Suppressor macrophage treated with lipopolysaccharide for 1 hour (primary cell): ENCODE measurements around the gene CPN2.

Source experiments
- DNase-seq, 3 donors: peaks; one replicate each; pipeline ENCODE4 v3.0.0-alpha.2; 2020 to 2022

Gene CPN2

DNA sequence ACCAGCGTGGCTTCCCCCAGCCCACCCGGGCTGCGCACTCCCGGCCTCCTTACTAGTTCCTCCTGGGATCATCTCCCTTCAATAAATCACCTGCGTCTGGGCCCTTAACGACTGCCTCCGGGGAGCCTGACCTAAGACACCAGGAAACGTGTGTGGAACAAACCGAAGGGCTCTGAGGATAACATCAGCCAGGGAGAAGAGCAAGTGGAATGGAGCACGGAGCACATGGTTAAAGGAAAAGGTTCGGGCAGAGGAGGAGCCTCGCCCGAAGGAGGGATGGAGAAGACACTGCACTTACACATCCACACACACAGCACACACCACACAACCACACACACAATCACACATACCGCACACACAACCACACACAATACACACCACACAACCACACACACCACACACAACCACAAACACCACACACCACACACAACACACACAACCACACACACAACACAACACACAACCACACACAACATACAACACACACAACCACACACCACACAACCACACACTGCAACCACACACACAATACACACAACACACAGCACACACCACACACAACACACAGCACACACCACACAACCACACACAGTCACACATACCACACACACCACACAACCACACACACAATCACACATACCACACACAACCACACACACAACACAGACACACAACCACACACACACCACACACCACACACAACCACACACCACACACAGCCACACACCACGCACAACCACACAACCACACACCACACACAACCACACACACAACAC, 24.7 kb downstream of the CPN2 start:
- no peak for DNase-seq

DNA sequence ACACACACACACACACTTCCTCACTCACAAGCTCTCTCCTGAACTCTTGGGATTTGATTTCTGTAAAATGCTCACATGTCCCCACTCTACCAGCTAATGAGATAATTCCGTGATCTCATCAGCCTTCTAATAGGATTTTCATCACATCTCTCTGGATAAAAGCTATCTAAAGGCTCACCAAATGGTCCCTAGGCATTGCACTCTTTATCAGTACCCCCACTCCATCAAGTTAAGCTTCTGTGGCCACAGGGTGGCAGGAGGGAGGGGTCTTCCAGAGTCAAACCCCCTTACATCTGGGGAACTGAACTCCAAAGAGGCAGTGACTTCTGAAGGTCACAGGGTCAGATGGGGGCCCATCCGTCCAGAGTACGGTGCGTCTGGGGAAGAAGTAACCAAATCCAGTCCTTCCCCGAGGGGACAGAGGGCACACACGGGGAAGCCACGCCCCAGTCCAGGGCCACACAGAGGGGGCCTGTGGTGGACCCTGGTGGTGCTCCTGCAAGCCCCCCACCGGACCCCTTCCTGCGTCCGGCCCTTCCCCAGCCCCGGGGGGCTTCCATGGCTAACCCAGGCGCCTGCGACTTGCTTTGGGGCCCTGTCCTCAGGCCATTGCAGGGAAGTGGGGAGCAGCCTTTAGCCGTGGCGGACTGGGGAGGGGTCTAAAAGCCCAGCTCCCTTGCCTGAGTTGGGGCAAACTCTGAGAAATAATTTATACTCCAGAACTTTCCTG, 25.5 kb downstream of the CPN2 start:
- no peak for DNase-seq

DNA sequence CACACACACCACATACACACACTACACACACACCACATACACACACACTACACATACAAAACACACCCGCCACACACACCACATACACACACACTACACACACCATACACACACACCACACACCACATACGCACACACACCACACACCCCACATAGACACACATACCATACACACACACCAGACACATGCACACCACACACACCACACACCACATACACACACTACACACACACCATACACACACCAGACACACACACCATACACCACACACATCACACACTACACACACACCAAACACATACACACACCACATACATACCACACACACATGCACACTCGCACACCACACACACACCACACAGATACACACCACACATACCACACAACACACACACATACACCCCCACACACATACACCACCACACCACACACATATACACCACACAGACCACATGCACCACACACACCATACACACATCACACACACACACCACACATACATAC, 26.3 kb downstream of the CPN2 start:
- no peak for DNase-seq

DNA sequence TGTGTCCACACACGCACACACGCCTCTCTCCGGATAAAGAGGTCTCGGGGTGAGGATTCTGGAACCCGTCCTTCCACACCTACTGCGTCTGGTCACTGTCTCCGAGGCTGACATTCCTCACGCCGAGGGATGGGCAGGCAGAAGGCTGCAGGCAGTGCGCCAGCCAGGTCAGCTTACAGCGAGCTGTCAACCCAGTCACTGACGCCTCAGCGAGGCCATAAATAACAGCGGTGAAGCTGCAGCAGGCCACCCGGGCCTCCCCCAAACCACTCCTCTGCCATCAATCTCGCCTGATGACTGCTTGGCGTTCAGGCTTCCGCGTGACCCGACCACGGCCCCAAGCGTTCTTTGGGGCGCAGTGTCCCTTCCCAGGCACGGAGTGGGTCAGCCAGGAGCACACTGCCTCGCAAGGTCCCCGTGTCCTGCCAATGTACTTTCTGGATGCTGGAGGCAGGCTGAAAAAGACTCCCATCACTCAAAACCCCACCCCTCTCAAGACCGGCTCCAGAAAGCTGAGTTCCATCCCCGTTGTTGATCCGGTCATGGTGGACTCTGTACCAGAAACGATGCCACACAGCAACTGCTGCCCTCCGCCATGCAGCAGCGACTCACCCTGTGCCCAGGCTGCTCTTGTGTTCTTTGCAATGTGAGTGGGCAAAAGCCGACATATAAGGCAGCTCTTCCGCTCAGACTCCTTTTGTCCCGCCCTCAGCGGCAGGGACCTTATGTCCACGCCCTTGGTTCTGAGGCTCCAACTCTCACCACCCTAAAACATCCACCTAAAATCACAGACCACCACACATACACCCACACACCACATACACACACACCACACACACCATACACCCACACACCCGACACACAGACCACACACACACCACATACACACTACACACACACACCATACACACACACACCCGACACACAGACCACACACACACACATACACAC, 27.1 kb downstream of the CPN2 start:
- peak; percentile 61 to 73 (median 64) for DNase-seq

DNA sequence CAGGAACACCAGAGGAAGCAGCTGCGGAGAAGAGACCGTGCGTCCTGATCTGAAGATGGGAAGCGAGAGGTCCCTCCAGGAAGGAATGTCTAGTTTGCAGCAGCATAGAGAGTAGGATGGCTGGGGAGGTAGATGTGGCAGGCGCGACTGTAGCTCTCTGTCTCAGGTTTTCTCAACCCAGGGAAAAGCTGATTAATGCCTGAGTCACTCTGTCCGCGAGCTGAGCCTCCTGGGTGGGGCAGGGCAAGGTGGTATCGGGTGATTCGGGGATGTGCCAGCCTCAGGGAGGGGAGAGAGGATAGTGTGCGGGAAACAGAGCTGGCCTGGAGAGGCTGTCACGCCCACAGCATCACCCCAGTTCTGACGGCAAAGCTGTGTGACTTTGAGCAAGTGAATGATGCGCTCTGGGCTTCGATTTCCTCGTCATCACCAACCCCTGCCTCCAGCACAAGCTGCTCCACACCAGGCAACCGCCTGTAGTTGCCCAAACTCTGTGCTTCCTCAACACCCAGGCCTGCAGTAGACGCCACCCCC, 28.4 kb downstream of the CPN2 start:
- peak in 2 of 3 donors; percentile 33 to 45 for DNase-seq

DNA sequence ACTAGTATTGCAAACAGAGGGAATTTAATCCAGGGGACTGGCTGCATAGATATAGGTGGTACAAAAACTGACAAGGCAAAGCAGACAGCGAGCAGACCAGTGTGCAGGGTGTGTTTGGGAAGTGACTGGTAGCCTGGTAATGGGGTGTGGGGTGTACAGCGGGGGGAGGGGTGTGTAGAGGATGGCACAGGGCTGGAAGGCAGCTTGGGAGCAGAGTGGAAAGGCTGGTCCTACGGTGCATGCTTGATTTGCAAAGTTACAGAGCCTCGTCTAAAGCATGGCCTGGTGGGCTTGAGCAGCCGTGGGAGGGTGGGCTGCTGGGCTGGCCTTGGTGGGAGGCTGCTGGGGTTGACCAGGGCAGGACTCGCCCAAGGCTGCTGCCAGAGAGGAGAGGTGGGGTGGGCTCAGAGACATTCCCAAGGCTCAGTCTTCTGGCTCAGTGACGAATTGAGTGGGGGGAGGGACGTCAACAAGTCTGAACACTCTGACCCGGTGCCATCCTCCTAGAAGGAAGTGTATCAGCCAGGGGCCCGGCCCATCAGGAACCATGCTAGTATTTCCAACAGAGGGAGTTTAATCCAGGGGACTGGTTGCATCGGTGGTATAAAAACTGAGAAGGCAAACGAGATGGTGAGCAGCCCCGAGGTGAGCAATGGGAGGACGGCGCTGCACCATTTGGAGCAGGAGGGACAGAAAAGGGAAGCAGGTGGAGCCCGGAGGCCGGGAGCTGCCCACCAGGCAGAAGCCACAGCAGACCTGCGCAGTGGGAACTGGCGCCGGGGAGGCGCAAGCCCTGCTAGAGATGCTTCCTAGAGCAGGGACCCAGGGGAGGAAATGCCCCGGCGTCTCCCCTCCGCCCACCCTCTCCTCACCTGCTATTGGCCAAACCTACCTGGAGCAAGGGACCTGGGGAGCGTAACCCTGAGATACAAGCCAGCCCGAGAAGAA, 29.2 kb downstream of the CPN2 start:
- DNase-seq: no peak

DNA sequence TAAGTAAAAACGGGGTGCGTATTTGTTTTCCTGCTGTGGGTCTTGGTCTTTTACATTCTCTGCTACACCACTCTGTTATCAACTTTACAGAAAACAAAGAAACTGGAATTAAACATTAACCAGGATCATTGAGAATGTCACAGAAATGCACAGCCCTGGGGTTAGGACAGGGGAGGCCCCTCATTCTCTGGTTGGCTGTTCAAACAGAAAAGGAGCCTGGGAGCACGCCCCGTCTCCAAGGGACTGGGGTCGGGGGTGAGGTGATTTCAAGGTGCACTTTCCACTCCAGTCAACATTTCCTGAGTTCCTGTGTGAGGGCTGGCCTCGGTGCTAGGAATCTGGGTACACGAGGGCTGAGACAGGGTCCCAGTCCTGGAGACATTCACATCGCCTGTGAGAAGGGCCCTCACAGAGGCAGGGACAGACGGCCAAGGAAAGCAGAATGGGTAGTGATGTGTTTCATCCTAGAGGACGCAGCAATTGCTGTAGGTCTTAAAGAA, 30.3 kb downstream of the CPN2 start:
- DNase-seq: no peak

DNA sequence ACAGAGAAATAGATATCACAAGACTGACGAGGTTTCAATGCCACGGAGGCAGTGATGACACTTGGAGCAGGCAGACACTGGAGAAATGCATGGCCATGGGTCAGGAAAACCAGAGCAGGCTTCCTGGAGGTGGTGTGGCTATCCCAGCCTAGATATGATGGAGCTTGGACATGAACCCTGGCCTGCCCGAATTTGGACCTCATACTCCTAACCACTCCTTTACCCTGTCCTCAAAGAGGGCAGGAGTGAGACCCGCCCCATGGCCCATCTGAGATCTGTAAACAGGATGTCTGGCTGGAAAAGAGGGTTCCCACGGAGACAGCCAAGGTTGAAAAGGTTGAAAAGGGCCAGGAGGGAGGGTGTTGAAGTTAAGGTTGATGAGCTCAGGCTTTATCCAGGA, 31.0 kb downstream of the CPN2 start:
- DNase-seq: no peak

DNA sequence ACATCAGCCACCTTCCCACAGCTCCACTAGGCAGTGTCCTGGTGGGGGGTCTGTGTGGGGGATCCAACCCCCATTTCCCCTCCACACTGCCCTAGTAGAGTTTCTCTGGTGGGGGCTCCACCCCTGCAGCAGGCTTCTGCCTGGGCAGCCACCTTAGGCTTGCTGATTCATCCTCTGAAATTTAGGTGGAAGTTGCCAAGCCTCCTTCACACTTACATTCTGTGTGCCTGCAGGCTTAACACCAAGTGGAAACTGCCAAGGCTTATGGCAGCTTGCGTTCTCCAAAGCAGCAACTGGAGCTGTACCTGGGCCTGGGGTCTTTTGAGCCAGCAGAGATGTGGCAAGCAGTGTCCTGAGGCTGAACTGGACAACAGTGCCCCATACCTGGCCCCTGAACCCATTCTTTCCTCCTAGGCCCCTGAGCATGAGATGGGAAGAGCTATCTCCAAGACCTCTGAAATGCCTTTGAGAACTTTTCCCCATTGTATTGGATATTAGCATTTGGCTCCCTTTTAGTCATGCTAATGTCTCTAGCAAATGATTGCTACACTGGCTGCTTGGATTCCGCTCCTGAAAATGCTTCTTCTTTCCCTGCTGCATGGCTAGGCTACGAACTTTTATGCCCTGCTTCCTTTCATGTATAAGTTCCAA, 32.5 kb downstream of the CPN2 start:
- no peak for DNase-seq

DNA sequence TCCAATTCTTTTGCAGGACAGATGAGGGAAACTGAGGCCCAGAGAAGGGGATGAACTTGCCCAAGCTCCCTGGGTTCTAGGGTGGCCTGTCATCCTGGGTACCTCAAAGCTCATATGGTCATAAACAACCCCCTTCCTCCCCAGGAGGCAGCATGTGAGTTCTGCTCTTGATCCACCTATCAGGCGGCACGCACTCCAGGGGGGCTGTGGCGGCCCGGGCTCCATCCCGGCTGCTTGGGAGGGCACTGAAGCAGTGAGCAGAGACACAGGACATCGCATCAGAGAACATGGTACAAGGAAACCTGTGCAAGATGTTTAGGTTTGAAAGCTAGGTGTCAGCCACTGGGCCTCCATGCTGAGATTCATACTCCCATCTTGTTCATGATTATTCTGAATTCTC, 34.2 kb downstream of the CPN2 start:
- no peak for DNase-seq

DNA sequence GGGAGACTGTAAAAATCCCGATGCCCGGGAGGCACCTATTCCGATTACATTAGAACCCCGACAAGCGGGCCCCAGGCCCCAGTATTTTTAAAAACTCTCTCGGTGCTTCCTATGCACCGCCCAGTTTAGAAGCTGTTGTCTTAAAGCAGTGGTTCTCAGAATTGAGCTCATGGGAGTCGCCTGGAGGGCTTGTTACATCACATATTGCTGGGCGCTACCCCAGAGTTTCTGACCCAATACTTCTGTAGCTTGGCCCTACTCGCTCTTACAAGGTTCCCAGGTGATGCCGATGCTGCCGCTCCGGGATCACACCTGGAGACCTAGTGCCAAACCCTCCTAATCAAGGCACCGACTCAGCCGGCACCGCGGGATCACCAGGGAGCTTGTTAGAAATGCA, 35.2 kb downstream of the CPN2 start:
- DNase-seq: no peak

DNA sequence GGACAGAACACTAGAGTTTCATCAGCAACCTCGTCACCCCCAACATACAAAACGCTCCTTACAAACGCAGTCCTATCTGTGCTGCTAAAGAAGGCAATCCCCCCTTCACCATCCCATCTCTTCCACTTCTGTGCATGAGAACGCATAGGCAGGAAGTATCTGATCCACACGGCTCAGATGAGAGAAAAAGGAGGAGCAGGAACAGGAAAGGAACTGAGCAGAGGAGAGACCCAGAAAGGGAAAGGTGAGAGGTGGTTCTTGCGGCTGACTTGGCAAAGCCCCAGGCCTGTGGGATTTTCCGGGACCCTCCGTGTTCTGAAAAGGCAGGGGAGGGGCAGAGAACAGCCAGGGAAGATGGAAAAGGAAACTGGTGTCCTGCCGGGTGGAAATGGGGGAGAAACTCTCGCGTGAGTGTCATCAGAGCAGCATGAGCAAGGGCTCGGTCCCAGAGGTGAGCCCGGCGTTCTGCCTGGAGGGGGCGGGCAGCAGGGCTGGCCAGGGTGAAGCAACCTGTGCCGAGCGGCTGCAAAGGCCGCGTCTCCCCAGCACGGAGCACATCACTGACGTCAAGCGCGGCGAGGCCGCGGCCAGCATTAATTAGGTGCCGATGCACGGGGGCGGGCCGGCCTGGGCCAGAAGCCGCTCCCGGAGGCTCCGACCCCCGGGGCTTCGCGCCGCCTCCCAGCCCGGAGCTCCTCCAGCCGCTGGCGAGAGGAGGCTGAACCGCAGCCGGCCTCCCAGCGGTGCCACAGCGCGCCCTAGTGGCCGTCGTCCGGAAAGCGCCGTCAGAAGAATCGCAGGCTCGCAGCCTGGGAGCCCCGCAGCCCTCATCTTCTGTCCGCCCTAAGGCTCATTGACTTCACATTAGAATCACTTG, 35.8 kb downstream of the CPN2 start:
- peak; percentile 75 to 91 (median 88) for DNase-seq

DNA sequence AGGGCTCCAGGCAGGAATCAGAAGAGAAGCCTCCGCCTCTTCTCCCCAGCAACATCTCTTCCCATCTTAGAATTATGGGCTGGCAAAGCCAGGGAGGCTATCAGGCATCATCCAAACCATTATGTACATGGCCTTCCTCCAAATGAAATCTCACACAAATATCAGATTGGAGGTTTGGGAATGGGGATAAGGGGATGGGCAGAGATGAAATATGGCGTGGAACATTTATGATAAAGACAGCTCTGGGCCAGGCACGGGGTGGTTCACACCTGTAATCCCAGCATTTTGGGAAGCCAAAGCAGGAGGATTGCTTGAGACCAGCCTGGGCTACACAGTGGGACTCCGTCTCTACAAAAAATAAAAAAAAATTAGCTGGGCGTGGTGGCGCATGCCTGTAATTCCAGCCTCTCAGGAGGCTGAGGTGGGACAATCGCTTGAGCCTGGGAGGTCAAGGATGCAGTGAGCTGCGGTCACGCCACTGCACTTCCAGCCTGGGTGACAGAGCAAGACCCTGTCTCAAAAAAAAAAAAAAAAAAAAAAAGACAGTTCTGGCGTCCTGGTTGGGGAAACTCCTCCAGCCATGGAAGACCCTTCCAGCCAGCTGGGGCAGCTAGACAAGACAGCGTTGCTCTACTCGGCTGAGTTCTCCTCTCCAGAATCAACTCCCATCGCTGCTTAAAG, 36.6 kb downstream of the CPN2 start:
- DNase-seq: no peak

DNA sequence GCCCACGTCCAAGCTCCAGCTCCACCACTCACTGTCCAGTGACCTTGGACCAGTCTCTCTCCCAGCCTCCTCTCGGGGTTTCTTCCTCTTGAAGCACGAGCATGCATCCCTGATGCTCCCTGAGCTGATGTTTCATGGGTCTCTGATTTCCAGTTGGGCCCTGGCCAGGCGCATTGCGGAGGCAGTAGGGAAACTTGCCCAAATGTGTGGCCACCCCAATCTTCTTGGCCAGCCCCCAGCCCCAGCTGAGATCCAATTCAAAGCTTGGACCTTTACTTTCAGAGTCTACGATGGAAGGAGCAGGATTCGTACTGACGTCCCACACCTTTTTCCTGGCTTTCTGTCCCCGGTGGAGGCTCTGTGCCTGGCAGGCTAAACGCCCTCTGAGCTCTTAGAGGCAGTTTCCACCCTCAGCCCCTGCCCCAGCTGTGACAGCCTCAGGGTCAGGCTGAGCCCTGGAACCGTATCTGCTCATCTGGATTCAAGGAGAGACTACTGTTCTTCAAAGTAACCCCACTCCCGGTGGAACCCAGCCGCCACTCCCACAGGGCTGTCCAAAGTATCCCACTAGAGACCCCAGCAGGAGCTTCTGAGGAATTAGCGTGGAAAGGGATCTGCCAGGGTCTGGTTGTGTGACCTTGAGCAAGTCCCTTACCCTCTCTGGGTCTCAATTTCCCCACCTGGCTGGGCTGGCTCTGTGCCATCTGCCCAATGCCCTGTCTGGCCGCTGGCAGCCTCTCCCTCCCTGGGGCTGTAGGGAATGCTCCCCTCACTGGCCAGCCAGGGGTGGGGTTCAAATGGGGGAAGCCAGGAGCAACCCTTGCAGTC, 37.4 kb downstream of the CPN2 start:
- no peak for DNase-seq

DNA sequence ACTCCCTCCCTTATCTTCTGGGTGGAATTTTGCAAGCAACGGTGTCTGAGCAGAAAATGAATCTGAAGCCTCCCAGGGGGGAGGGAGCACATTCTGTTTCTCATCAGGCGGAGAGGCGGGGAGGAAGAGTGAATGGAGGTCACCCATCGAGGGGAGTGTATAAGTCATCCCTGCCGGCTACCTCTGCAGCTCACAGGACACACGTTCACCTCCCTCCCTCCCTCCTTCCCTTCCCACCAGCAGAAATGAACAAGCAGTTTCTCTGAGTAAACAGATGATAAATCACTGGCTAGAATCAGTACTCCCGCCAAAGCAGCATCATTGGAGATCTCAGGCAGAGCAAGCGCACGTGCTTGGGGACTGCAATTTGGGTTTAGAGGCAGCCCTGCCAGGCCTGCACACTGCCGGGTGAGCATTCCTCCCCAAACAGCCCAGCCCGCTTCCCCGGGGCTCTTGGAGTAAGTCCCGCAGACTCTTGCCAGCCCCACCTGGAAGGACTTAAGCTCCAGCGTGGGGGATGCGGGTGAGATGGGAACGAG, 38.3 kb downstream of the CPN2 start:
- DNase-seq: no peak

DNA sequence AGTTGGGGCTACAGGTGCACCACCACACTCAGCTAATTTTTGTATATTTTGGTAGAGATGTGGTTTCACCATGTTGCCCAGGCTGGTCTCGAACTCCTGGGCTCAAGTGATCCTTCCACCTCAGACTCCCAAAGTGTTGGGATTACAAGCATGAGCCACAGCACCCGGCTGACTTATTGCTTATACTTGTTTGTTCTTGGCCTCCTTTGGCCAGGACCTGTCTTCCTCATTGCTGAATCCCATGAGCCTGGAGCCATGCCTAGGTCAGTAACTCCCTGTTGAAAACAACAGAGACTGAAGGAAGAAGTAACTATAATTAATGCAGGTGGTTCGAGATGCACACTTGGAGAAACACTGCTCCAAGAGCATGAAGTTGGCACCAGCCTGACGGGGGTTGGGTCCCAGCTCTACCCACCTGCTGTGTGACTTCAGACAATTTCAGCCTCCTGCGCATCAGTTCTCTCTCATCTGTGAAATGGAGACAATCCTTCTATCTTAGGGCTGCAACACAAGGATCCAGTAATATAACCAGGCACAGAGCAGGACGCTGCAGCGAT, 38.9 kb downstream of the CPN2 start:
- DNase-seq: no peak

DNA sequence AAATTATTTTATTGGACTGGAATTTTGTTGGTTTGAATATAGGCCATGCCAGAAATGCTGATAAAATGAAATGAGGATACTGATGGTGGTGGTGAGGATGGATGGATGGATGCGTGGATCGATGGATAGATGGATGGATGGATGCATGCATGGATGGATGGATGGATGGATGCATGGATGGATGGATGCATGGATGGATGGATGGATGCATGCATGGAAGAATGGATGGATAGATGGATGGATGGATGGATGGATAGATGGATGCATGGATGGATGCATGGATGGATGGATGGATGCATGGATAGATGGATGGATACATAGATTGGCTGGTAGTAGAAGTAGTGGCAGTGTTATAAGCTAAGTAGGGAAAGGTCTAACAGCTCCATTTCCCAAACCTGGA, 40.1 kb downstream of the CPN2 start:
- DNase-seq: no peak
